ENCODE measurements around the gene MAPRE2.
A peak's percentile ranks its signal among the peaks of the same experiment; 100 is the strongest.

The MAPRE2 gene

DNA sequence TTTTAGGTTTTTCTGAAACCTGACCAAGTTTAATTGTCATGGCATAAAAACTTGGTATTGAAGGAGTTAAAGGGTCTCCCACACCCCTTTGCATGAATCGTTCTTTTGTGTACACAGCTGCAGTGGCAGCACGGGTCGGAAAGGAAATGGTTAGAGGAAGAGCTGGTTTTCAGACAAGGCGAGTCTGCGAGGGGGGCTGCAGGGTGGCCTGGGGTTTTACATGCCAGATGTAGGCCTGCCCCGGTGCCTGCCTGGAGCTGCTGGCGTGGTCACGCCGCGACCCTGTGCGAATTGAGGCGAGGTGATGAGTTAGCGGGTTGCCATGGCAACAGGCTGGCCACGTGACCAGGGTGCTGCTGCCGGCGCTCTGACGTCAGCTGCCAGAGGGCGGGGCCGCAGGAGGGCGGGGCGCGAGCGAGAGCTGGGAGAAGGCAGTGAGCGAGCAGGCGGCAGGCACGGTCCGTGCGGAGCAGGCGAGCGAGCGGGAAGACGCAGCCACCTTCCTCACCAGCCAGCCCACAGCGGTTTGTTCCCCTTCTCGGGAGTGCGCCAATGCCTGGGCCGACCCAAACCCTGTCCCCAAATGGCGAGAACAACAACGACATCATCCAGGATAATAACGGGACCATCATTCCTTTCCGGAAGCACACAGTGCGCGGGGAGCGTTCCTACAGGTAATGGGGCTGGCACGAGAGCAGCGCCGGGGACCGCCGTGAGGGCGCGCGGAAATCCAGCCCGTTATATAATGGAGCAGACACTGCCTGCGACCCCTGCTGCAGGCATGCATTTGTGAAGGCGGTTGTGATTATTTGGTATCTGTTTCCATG lies at the start of gene MAPRE2:
MAPRE2 (plus strand) TSS at position 426 of the 827 bp plus-strand sequence; CDS start at position 553, 127 bp downstream.
- DNase-seq: peak; percentile 91 to 97

DNA sequence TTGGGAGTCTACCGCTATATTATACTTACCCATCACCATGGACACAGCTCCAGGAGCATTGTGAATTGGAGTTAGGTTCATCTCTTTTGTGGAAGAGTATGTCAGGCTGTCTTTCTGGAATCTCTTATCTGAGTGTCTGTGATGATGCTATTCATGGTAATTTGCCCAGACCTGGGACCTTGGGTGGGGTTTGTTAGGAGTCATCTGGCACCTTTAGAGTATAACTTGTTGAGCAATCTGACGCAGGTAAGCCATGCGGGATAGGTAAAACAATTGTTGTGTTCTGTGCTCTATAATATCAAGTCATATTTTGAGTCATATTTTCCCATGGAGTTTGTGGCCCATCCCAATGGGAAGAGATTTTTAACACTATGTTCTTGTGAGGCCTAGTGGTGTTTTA lies 49.7 kb upstream of the MAPRE2 start:
- no peak for DNase-seq

DNA sequence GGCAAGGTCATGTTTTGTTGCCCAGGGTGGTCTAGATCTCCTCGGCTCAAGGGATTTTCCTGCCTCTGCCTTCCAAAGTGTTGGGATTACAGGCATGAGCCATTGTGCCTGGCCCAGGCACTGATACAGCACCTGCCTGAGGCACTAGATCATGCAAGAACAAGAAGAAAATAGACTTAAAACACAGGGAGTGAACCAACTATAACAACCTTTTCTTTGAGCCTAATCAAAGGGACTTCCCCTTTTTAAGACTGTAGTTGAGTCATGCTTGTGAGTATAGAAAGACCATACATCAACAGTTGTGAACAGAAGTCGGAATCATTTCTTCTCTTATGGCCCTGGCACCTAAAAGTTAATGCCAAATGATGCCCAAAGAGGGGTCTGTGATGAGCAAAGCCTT lies 47.9 kb upstream of the MAPRE2 start:
- no peak for DNase-seq

DNA sequence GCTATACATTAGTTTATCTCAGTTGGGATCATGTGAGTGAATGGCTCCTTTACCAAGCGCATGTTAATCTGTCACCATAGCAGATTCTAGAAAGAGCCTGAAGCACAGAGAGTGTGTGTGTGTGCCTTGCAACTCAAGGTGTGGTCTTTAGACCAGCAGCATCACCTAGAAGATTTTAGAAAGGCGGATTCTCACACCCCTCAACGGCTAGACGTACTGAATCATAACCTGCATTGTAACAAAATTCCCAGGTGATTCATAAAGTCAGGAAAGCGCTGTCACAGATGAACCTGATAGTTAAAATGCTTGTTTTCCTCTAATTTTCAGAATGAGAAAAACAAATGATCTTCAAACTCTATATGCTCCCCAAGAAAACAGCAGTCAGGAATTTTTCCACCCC lies 45.5 kb upstream of the MAPRE2 start:
- DNase-seq: no peak

DNA sequence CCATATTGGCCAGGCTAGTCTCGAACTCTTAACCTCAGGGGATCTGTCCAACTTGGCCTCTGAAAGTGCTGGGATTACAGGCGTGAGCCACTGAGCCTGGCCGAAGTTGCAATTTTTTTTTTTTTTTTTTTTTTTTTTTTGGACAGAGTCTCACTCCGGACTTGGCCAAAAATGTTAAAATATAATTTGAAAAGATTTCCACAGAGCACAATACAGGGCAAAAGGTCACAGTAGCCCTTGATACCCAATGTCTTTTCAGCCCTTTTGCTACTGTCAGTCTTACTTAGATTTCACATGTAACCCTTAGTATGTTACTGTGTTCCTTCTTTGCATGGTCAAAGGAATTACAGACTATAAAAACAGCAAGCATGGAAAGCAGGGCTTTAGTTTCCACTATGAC lies 42.6 kb upstream of the MAPRE2 start:
- DNase-seq: no peak

DNA sequence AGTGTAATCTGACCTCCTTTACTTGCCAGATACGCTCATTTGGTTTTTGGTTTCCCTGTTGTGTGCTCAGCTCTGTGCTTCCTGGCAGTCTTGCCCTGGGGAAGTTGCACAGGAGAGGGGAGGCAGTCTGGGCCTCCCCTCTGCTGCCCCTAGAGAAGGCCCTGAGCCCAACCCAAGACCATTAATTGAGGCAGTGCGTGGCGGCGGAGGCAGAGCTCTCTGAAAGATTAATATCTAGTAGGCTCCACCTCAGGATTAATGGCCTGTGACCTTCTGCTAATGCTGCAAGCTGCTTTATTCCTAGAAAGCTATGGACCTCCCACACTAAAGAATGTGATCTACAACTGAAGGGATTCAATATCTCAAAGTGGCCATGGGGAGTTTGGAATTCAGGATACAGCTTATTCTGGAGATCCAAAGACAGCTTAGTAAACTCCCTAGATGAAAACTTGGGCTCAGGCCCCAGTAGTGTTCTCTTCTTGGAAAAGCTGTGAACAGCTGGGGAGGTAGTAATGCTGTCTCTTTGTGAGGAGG lies 41.4 kb upstream of the MAPRE2 start:
- no peak for DNase-seq

DNA sequence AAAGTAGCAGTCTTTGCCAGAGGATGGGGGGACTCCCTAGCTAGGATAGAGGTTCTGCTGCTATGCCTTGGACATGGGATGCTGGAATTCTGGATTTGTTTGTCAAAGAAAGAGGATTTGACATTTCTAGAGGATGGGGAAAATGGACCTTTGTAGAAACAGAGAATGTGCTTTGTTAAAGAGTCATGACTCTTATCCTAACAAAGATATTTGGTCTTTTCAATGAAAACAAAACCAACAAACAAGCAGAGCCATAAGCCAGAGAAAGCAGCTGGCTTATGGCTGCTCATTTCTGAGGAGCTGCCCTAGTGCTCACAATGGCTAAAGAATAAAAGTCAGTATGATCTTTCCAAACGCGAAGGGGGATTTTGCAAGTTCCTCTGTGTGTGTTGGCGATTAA lies 40.8 kb upstream of the MAPRE2 start:
- no peak for DNase-seq

DNA sequence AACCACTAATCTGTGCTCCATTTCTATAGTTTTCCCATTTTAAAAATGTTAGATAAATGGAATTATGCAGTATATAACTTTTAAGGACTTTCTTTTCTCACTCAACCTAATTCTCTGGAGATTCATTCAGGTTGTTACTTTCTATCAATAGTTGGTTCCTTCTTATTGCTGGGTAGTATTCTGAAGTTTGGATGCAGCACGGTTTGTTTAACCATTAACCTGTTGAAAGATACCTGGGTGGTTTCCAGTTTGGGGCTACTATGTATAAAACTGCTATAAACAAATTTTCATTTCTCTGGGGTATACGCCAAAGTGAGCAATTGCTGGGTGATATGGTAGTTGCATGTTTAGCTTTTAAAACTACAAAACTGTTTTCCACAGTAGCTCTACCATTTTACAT lies 39.1 kb upstream of the MAPRE2 start:
- DNase-seq: no peak

DNA sequence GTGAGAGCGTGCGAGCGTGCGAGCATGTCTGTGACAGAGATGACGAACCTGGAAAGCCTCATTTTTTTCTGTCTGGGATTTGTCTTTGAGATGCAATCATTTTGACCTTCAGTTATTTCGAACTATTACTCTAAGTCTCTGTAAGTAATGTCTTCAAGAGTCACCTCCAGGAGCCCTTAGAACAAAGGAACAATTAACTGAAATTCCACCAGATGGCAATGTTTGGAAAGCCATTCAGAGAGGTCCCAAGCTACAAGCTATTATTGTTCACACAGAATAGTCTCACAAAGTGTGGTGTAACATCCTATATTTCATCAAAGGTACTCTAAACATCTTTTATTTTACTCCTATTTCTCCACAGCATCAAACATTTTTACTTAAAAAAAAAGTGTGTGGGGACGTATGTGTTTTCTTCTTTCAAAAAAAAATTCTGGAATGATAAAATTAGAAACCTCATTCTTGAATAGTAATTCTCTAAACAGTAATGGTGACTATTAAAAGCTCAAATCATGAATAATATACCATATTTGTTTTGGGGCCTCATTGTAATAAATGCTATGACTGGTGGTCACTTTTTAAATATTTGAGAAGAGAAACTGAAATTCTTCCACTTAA lies 35.1 kb upstream of the MAPRE2 start:
- DNase-seq: peak in 1 of 2 experiments; percentile 70

DNA sequence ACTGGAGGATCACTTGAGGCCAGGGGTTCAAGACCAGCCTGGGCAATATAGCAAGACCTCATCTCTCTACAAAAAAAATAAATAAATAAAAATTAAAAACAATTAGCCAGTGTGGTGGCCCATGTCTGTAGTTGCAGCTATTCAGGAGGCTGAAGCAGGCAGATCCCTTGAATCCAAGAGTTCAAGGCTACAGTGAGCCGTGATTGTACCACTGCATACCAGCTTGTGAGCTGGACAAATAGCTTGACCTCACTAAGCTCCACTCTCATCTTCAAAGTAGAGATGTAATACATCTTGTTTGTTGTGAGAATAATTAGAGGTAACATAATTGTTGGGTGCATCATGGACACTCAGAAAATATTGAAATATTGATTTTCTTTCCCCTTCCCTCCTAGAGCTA lies 31.1 kb upstream of the MAPRE2 start:
- DNase-seq: no peak

DNA sequence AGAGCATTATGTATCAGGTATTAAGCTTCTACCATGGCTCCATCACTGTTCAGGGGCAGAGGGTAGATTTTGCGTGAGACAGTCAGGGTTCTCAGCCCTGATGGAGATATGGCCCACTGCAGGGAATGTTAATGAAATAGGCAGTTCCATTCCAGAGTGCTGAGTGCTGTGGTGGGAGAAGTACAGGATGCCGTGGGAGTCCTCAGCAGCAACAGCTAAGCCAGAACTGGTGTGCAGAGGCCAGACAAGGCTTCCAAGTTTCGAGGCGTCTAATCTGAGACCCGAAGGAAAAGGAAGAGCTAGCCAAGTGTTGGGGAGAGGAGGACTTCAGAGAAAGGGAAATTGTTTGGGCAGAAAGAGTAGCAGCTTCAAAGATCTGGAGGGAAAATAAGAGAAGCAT lies 30.2 kb upstream of the MAPRE2 start:
- DNase-seq: no peak

DNA sequence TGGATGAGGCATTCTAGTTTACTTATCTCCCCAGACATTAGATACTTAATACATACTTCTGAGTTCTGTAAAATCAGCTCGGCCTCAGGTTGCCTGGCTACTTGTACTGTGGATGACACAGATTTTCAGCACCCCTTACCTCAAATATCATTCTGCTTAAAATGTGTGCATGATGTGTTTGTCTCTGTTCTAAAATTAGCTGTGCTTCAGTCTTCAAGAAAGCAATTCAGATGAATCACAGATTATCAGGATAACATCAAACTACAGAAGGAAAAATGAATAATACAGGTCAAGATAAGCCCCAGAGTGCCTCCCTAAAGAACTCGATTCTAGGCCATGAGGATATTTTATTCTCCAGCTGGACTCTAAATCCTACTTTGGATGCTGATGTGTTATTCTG lies 21.3 kb upstream of the MAPRE2 start:
- no peak for DNase-seq

DNA sequence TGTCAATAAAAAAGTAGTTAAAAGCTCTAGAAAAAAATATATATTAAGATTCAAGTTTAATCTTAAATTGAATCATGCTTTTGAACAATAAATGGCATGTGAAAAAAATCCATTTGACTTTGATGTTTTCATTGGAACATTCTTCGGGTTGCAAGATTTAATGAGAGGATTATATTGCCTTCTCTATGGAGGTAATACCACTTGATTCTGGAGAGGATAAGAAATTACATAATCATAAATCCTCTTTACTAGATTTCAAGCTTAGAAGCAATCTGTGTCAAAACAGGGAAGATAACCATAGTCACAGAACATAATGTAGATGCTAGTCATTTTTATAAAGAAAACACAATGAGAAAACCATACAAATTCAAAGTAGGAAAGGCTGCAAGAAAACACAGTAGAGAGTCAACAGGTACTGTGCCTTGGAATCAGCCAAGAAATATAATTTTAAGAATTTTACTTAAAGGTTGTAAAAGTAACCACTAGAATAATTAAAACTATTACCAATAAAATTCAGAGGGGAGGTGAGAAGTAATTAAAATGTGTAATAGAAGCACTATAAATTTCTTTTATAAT lies 18.7 kb upstream of the MAPRE2 start:
- no peak for DNase-seq

DNA sequence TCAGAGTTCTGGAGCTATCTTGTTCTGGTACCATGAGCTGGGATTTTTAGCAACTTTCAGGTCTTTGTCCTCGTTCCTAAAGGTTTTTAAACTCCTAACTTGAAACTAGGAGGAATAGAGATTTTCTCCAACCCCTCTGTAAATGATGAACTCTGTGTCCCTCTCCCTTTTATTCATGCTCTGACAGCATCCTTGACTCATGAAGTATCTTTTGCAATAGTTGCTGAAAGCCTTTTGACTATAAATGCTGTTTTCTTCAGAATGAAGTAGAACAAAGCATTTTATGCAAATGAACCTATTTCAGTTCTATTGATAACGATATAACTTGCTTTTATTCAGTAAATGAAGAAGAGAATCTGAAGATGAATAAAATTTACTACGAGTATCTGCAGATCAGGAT lies 17.0 kb upstream of the MAPRE2 start:
- DNase-seq: no peak

DNA sequence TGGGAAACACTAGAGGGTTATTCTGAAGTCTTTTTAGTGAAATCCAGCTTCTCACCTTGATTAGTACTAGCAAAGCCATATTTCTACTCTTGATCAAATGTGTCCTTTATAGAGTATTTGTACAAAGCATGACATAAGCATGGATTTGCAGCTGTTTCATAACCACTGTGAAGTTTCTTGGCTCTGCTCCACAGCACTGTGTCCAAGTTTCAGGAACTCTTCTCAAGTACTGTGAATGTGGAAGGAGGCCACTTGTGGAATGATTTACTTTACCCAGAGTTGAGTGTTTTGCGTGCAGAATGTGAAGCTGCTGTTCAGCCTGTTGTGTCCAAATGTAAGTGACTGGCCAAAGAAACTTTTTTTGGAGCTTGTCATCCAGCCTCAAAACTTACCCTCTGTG lies 16.2 kb upstream of the MAPRE2 start:
- DNase-seq: no peak

DNA sequence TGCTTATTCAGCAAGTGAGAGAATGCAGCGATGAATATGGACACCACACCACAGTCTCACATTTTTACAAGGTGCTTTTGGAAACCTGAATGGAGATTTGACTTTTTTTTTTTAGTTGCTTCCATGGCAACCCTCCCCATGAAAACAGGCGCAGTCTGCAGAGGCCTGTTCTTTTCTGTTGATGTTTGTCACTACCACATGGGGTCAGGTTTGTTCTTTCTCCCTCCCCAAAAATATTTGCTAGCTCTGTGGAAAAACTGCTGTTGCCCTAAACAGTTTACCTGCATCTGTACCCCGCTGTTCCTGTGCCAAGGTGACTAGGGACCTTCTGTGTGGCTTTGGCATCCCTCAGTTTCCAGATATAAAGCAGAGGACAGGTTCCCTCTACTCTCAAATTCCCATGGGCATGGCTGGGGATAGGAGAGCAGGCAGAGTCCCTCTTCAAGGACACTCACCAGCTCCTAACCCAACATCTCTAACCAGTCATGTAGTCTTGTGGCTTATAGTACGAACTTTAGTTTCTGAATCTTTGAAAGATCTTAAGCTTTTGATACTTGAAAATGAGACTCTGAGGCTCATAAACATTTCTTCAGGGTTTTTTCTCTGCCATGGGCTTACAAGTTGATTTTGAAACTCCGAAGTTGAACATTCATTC lies 14.7 kb upstream of the MAPRE2 start:
- no peak for DNase-seq

DNA sequence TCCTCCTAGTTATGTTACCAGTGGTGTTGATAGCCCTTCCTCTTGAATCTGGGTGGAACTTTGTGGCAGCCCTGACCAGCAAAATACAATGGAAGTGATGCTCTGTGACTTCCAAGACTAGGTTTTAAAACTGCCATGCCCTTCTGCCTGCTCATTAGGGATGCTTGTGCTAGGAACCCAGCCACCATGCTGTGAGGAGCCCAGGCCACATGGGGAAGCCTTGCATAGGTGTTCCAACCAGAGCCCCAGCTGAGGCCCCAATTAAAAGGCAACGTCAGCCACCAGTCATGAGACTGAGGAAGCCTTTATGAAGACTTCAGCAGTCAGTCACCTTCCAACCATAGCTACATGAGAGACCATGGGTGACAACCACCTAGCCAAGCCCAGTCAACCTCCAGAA lies 14.0 kb upstream of the MAPRE2 start:
- DNase-seq: no peak

DNA sequence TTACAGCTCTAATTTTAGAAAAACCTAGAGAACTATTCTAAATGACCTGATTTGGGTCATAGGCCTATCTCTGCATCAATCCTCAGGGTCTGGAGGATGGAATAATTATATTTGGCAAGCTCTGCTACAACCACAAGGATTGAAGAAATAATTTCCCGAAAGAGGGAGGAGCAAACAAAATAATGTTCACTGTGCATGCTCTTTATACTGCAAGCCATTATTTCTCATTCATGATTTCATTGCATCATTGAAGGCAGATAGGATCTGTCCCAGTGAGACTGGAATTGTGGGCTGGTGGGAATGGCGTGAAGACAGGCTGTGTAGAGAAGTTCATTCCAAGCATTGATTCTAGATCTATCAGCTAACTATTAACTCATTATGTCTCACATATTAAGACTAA lies 12.7 kb upstream of the MAPRE2 start:
- no peak for DNase-seq

DNA sequence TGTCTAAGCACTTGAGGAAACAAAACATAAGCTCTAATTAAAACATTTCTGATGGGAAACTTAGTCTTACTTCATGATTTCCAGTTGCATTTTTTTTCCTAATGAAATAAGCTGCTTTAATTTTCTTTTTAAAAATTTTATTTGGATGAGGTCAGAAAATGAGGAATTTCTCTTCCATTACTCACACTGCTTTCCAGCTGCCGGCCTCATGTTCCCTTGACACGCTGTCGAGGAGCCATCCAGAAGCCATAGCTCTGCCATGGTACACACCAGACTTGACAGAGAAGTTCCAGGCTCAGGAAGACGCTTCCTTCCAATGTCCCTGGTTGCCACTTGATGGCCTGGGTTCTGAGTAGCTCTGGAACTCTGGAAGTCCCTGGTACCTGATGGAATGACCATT lies 12.1 kb upstream of the MAPRE2 start:
- DNase-seq: no peak

DNA sequence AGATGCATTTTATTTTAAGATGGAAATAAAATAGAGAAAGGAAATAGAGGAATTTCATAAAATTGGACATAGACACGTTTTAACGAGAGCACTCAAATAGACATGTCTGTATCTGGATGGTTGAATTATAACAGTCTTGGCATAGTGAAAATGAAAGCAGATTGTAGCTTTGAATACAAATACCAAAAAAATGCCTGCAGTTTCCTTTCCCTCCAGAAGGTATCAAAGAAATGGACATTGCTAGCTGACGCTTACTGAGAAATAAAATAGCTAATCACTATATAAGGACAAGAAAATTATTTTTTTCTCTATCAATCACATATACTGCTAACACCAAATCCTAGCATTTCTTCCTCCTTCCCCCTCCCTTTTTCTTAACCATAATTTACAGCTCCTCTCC lies 11.4 kb upstream of the MAPRE2 start:
- DNase-seq: no peak

DNA sequence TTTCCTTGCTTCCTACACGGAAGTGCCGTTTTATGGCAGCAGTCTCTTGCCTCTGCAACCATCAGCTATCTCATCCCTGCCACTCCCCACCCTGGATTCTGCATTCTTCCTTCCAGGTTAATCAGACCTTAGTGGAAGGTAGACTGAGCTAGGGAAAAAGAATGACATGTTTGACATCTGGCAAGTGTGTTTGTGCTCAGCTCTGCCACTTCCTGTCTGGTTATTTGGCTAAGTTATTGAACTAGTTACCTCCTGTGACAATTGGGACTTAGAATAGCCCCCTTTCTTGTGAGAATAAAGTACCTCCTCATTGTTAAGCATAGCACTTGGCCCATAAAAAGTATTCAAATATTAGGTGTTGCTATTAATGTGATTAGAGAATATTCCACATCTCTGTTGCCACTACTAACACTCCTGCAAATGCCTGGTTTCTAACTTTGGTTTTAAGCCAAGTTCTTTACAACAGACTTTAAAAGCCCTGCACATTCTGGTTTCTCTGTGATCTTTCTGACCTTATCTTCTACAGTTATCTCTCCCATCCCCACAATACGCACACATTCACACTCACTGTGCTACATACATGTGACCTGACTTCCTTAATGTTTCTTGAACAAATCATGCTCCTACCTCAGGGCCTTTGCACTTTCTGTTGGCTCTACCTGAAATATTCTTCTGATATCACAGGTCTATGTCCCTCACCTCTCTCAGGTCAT lies 10.8 kb upstream of the MAPRE2 start:
- DNase-seq: no peak

DNA sequence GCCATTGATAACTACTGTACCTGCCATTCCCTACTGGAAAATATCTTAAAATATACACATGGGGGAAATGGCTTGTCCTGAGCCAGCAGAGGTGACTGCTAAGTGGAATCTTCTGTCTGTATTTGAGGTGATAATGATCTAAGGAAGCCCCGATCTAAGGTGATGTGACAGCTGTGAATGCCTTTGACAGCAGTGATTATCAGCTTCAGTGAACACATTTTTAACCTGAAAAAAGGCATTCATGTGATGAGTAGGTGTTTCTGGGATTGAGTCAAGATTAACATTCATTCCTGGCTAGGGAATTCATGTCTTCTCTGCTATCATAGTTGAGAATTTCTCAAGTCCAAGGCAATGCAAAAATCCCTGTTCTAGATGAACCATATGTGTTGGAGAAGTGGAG lies 9.1 kb upstream of the MAPRE2 start:
- DNase-seq: no peak

DNA sequence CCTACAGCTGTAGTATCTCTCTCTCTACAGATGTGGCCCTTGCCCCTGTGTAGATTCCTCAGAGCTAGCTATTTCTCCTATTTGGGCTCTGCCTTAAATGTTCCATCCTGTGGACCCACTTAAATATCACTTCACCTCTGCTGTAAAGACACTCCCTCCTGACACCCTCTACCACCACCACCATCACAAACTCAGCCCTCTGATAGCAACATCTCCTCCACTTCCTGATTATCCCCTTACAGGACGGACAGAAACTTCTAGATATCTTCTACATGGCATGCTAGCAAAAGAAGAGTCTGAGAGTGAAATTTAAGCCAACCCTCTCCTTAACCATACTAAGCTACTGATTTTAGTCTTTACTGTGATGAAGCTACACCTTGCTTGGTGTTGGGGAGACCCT lies 3.2 kb upstream of the MAPRE2 start:
- DNase-seq: no peak

Measured in NCI-H446 (cell line).